Psoas muscle (tissue), 8 donors: ENCODE results near the gene FASTKD2. TPM values are rescaled to one million over a fixed set of nuclear protein-coding genes. Genes with fewer than 3 reads are reported as not detected.

Experiments
- ATAC-seq, 4 donors: fragments of 200-7000 bp; cut with Tn5 transposase; one replicate each; pipeline ENCODE4 v1.9.1; 2020; ENCODE audit warnings: moderate library complexity in 3 of 4, mild to moderate bottlenecking in 2 of 4
- DNase-seq, 2 donors: peaks; one replicate each; pipeline ENCODE4 v3.0.0-alpha.2; 2020
- H3K27ac ChIP-seq: fragments of 200-600 bp; one replicate; pipeline ENCODE4 v1.8.0; 2022
- H3K27me3 ChIP-seq, 3 donors: fragments of 200-600 bp in 1 of 3; one replicate each; pipeline versions ENCODE4 v1.6.1 to v1.8.0; 2013 to 2022; ENCODE audit warnings: low read length in 2 of 3, mild to moderate bottlenecking in 2 of 3, moderate library complexity in 1 of 3; ENCODE audit not compliant: insufficient read depth in 3 of 3
- H3K36me3 ChIP-seq, 2 donors: fragments of 200-600 bp in 1 of 2; one replicate each; pipeline versions ENCODE4 v1.6.1 to v1.8.0; 2013 to 2022; ENCODE audit warnings: low read depth in 1 of 2, mild to moderate bottlenecking in 1 of 2, moderate library complexity in 1 of 2; ENCODE audit not compliant: insufficient read depth in 1 of 2
- H3K4me1 ChIP-seq: fragments of 200-600 bp; one replicate; pipeline ENCODE4 v1.8.0; 2022
- H3K4me3 ChIP-seq: fragments of 200-600 bp; one replicate; pipeline ENCODE4 v1.8.0; 2022; ENCODE audit warnings: mild to moderate bottlenecking
- H3K9me3 ChIP-seq: fragments of 200-600 bp; one replicate; pipeline ENCODE4 v1.8.0; 2022
- CTCF ChIP-seq: fragments of 200-600 bp; IDR thresholded peaks from one replicate; pipeline ENCODE4 v1.8.0; 2022; ENCODE audit warnings: antibody characterized with exemption
- WGBS, 3 donors: extraction: QIAGEN DNeasy Blood & Tissue Kit; methylation state at CpG; one replicate each; pipeline versions ENCODE4 v1.1.6 to v1.1.7; 2013; 5-methylcytosine and 5-hydroxymethylcytosine counted together
- intact Hi-C, 2 donors: fragments of 100-400 bp; cut with DNase I; formaldehyde crosslinking; loops; one replicate each; pipeline versions ENCODE4 v1.11.0 to v1.14.2; 2022
- polyA plus RNA-seq, 3 donors: library from polyadenylated mRNA; stranded (reverse); fragments of 200-250 nt; gene quantifications; one replicate each; pipeline ENCODE4 v1.2.3, GENCODE V29; 2013
- total RNA-seq, 4 donors: library from RNA; stranded (reverse); fragmentation: NEBNext Ultra II Directional in 2 of 4; extraction: Animal tissue kit (Norgen Biotek cat#: 25700) in 2 of 4; gene quantifications; one replicate each; pipeline versions ENCODE4 v1.2.1 to v1.2.4, GENCODE V29; 2021 to 2023
- donor health status: healthy with polysubstance abuse.
- donor health status: DM: no; HTN: no; CAD: no; lungs with moderate emphysema.
- donor health status: Bipolar disorder and iron deficiency.
- donor health status: healthy.
- donor health status: DM: yes; HTN: yes; CAD: no.
- donor health status: DM: no; HTN: no; CAD: no.
- donor health status: DM: no; HTN: no; CAD: no.
- donor health status: DM: yes; HTN: yes; CAD: no.

Gene FASTKD2
- total and polyA plus RNA-seq, 7 donors = 27.3 to 59.6 (median 51.8) TPM

- no peaks in the 10 kb centered on the region for H3K9me3 ChIP-seq
- peaks cover 0 to 3% (median 0%) of the 10 kb centered on the region in 3 donors for H3K27me3 ChIP-seq
- TF ChIP-seq CTCF = no peak
- no peaks in the 10 kb centered on the region for H3K4me1 ChIP-seq
- H3K36me3 ChIP-seq = no peaks in the 10 kb centered on the region
- intact Hi-C loops = no loop called here
- no peak overlapping the region for H3K27ac ChIP-seq
- WGBS, 3 donors = 87 to 93% (median 88%) methylated on average over 1 of the region's 1 CpG
- DNase-seq = no peak
- no peak for ATAC-seq
- H3K4me3 ChIP-seq = no peak overlapping the region
Observed at GRCh38 chr2:206723288-206723687, 42.1 kb upstream of the FASTKD2 start.

GRCh38 chr2:206727287-206727686 lies 38.1 kb upstream of the FASTKD2 start:
- H3K36me3 ChIP-seq = no peaks in the 10 kb centered on the region
- H3K27me3 ChIP-seq = no peaks in the 10 kb centered on the region
- H3K27ac ChIP-seq = no peak overlapping the region
- no peak for DNase-seq
- intact Hi-C loops = no loop called here
- 91 to 99% (median 94%) methylated on average over 2 of the region's 2 CpGs for WGBS, 3 donors
- H3K4me1 ChIP-seq = no peaks in the 10 kb centered on the region
- no peak for ATAC-seq
- H3K4me3 ChIP-seq = no peak overlapping the region
- TF ChIP-seq CTCF = no peak
- no peaks in the 10 kb centered on the region for H3K9me3 ChIP-seq

- ATAC-seq = no peak
- Histone ChIP-seq H3K9me3 (no peaks in the 10 kb centered on the region), H3K27ac (no peak overlapping the region), H3K4me3 (no peak overlapping the region), H3K4me1 (no peaks in the 10 kb centered on the region), H3K27me3 (no peaks in the 10 kb centered on the region), H3K36me3 (no peaks in the 10 kb centered on the region)
- TF ChIP-seq CTCF = no peak
- DNase-seq = no peak
- WGBS, 3 donors = 76 to 87% (median 77%) methylated on average over 7 of the region's 7 CpGs
- intact Hi-C loops = no loop called here
Observed at GRCh38 chr2:206728277-206729199, 36.9 kb upstream of the FASTKD2 start.

- Histone ChIP-seq H3K27me3 (no peaks in the 10 kb centered on the region), H3K4me3 (no peak overlapping the region), H3K36me3 (no peaks in the 10 kb centered on the region), H3K27ac (no peak overlapping the region), H3K4me1 (no peaks in the 10 kb centered on the region), H3K9me3 (no peaks in the 10 kb centered on the region)
- ATAC-seq (no peak), DNase-seq (no peak)
- no peak for TF ChIP-seq CTCF
- WGBS, 3 donors = 72 to 76% (median 72%) methylated on average over 2 of the region's 2 CpGs
- intact Hi-C loops = no loop called here
Observed at GRCh38 chr2:206733341-206733740, 32.1 kb upstream of the FASTKD2 start.
